GM12878 (cell line): ENCODE measurements around the gene ACKR4. TPM values are rescaled to one million over a fixed set of nuclear protein-coding genes. Genes with fewer than 3 reads are reported as not detected.

Source experiments
- ATAC-seq: fragments of 200-7000 bp; cut with Tn5 transposase; 3 replicates; pipeline ENCODE4 v1.9.1; 2020; ENCODE audit warnings: mild to moderate bottlenecking, moderate library complexity
- BruUV-seq: library from RNA; stranded (reverse); fragments of 400-500 nt; replicated peaks from 2 replicates; lab custom pipeline; 2021; lab: Mats Ljungman, UMichigan
- CTCF ChIA-PET: fragments of 300-600 bp; sonication (Branson Sonifier 250); formaldehyde crosslinking; extraction: SDS; loops from one replicate; lab custom pipeline; 2021; ENCODE audit warnings: inconsistent platforms; lab: Yijun Ruan, JAX
- POLR2A ChIA-PET: fragments of 350-600 bp; formaldehyde crosslinking; extraction: SDS; loops from one replicate; lab custom pipeline; 2021; ENCODE audit warnings: inconsistent platforms; lab: Charles Lee
- RAD21 ChIA-PET: fragments of 300-600 bp; sonication (Branson Sonifier 250); formaldehyde crosslinking; loops from one replicate; lab custom pipeline; 2023; ENCODE audit warnings: antibody characterized with exemption; ENCODE audit not compliant: unreplicated experiment; lab: Charles Lee
- SMC1A ChIA-PET: fragments of 300-600 bp; sonication (Branson Sonifier 250); formaldehyde crosslinking; loops from one replicate; lab custom pipeline; 2023; ENCODE audit not compliant: unreplicated experiment, uncharacterized antibody; lab: Charles Lee
- DNase-seq: peaks from one replicate; pipeline ENCODE4 v3.0.0-alpha.2; 2011; ENCODE audit warnings: low read depth, low spot score
- FAIRE-seq: peaks from 3 replicates; lab custom pipeline; 2011; peaks lifted over from hg19 to GRCh38; lab: Jason Lieb, UNC
- H2AFZ ChIP-seq: 2 replicates; pipeline ENCODE4 v1.6.0; 2011; ENCODE audit warnings: low read depth, low read length, control low read depth; ENCODE audit not compliant: control insufficient read depth
- H3K27ac ChIP-seq: 2 replicates; pipeline ENCODE4 v1.5.1; 2011; ENCODE audit warnings: control low read depth; ENCODE audit not compliant: control insufficient read depth, insufficient read depth
- H3K27me3 ChIP-seq, 2 experiments: replicated peaks in 1 of 2; 2 replicates each; pipeline versions ENCODE4 v1.6.0 to v1.6.1; 2011; ENCODE audit warnings: low read length in 1 of 2; ENCODE audit not compliant: control insufficient read depth in 2 of 2, insufficient read depth in 2 of 2
- H3K36me3 ChIP-seq, 2 experiments: 2 replicates each; pipeline ENCODE4 v1.5.1; 2011; ENCODE audit warnings: low read length in 1 of 2; ENCODE audit not compliant: control insufficient read depth in 2 of 2, insufficient read depth in 2 of 2
- H3K4me1 ChIP-seq: 2 replicates; pipeline ENCODE4 v1.6.1; 2011; ENCODE audit warnings: mild to moderate bottlenecking, low read length, moderate library complexity, mixed read lengths; ENCODE audit not compliant: control insufficient read depth, insufficient read depth
- H3K4me2 ChIP-seq: 2 replicates; pipeline ENCODE4 v1.6.0; 2011; ENCODE audit warnings: control low read depth; ENCODE audit not compliant: control insufficient read depth, insufficient read depth
- H3K4me3 ChIP-seq: fragments of 200-600 bp; sonication (generic); 2 replicates; pipeline ENCODE4 v1.5.1; 2016
- H3K79me2 ChIP-seq: 2 replicates; pipeline ENCODE4 v1.6.0; 2011; ENCODE audit warnings: low read length; ENCODE audit not compliant: control insufficient read depth, insufficient read depth
- H3K9ac ChIP-seq: 2 replicates; pipeline ENCODE4 v1.8.0; 2011; ENCODE audit warnings: low read length, control low read depth, mixed read lengths; ENCODE audit not compliant: control insufficient read depth, insufficient read depth
- H3K9me3 ChIP-seq: replicated peaks from 3 replicates; pipeline ENCODE4 v1.5.1; 2011; ENCODE audit warnings: mild to moderate bottlenecking, low read length; ENCODE audit not compliant: control insufficient read depth, insufficient read depth
- H4K20me1 ChIP-seq: 2 replicates; pipeline ENCODE4 v1.6.0; 2011; ENCODE audit not compliant: control insufficient read depth, insufficient read depth
- HDAC6 ChIP-seq: fragments of 200-600 bp; sonication (generic); IDR thresholded peaks from one replicate; pipeline ENCODE4 v1.8.0; 2017; ENCODE audit warnings: antibody characterized with exemption; ENCODE audit not compliant: unreplicated experiment
- SREBF2 ChIP-seq: IDR thresholded peaks from 2 replicates; pipeline ENCODE4 v1.6.1; 2012; ENCODE audit warnings: mild to moderate bottlenecking, low read length
- WGBS: methylation state at CpG from one replicate; pipeline ENCODE4 v1.1.6; 2016; ENCODE audit warnings: low lambda C conversion rate; ENCODE audit not compliant: insufficient replicate concordance, insufficient coverage; ENCODE audit errors: missing lambda C conversion rate; 5-methylcytosine and 5-hydroxymethylcytosine counted together
- in situ Hi-C: fragments of 300-500 bp; cut with MboI; formaldehyde crosslinking; loops from 9 replicates; pipeline ENCODE4 v1.14.3; 2018; ENCODE audit warnings: mixed read lengths
- intact Hi-C: fragments of 100-400 bp; cut with micrococcal nuclease; formaldehyde crosslinking; loops from one replicate; pipeline ENCODE4 v1.14.2; 2022; ENCODE audit not compliant: unreplicated experiment
- polyA plus RNA-seq, 11 experiments: library from polyadenylated mRNA; depleted of rRNA in 4 of 11; unstranded in 6 of 11; stranded (reverse) in 5 of 11; fragments of >200 nt; fragmentation: Nextera tagmentation in 4 of 11; fragmentation: Illumina TruSeq in 1 of 11; extraction: Ambion mirVana in 4 of 11; extraction: Trizol in 1 of 11; gene quantifications; 1 replicate in 1 of 11; 2 replicates in 10 of 11; pipeline versions ENCODE4 v1.2.1 to v1.2.3, GENCODE V29; 2011 to 2016; ENCODE audit warnings: inconsistent platforms in 2 of 11, missing spikeins in 2 of 11, low read depth in 1 of 11
- total RNA-seq, 4 experiments: library from RNA; depleted of rRNA in 3 of 4; stranded (reverse); fragments of >200 nt in 3 of 4; fragmentation: Illumina TruSeq in 1 of 4; extraction: Trizol in 1 of 4; gene quantifications; 2 replicates each; pipeline versions ENCODE4 v1.2.1 to v1.2.3, GENCODE V29; 2013 to 2021
- TF ChIP-seq, protein P1 (sequence below): fragments of 450-650 bp; IDR thresholded peaks from 2 replicates; pipeline ENCODE4 v1.6.1; 2018; ENCODE audit warnings: borderline replicate concordance, mild to moderate bottlenecking; ENCODE audit not compliant: partially characterized antibody
- TF ChIP-seq, protein P2 (sequence below): fragments of 450-650 bp; formaldehyde crosslinking; IDR thresholded peaks from 2 replicates; pipeline ENCODE4 v1.4.0; 2022; ENCODE audit warnings: mild to moderate bottlenecking, moderate library complexity

ACKR4 gene
- total and polyA plus RNA-seq, 10 of the 15 experiments (the other 5 are each of a cell fraction or from before 2014, with no cell fraction given): 0.06 to 0.40 (median 0.12) TPM

DNA sequence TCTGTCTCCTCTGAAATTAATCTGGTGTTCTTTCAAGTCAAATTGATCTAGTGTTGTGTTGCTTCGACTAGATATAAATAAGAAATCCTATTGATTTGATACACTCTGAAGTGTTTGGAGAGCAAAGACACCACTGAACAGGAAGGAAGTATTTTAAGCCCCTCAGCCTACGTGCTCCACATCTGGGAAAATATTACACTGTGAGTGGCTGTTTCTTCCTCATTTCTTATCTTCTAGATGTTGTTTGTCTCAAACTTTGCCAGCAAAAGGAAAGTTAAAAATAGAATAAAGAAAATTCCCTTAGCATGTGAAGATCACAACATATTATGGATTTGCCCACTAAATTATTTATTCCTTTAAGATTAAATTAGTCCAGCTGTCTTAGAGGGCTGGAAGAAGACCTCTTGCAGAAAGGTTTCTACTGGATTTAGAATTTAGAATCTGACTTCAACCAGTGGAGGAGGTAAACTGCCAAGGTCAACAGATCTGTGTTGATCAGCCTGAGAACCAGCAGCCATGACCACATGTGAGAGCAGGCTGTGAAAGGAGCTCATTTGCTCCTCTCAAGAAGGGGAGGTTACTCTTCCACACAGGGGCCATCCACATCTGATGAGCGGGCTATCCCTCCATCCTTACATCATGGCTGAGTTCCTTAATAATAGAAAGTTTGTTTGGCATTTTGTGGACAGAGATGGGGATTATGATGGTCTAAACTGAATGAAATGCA lies 46.3 kb upstream of the ACKR4 start (continued):
- TF ChIP-seq, protein P1, sequence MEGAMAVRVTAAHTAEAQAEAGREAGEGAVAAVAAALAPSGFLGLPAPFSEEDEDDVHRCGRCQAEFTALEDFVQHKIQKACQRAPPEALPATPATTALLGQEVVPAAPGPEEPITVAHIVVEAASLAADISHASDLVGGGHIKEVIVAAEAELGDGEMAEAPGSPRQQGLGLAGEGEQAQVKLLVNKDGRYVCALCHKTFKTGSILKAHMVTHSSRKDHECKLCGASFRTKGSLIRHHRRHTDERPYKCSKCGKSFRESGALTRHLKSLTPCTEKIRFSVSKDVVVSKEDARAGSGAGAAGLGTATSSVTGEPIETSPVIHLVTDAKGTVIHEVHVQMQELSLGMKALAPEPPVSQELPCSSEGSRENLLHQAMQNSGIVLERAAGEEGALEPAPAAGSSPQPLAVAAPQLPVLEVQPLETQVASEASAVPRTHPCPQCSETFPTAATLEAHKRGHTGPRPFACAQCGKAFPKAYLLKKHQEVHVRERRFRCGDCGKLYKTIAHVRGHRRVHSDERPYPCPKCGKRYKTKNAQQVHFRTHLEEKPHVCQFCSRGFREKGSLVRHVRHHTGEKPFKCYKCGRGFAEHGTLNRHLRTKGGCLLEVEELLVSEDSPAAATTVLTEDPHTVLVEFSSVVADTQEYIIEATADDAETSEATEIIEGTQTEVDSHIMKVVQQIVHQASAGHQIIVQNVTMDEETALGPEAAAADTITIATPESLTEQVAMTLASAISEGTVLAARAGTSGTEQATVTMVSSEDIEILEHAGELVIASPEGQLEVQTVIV: no peak
- TF ChIP-seq SREBF2: no peak
- TF ChIP-seq, protein P2, sequence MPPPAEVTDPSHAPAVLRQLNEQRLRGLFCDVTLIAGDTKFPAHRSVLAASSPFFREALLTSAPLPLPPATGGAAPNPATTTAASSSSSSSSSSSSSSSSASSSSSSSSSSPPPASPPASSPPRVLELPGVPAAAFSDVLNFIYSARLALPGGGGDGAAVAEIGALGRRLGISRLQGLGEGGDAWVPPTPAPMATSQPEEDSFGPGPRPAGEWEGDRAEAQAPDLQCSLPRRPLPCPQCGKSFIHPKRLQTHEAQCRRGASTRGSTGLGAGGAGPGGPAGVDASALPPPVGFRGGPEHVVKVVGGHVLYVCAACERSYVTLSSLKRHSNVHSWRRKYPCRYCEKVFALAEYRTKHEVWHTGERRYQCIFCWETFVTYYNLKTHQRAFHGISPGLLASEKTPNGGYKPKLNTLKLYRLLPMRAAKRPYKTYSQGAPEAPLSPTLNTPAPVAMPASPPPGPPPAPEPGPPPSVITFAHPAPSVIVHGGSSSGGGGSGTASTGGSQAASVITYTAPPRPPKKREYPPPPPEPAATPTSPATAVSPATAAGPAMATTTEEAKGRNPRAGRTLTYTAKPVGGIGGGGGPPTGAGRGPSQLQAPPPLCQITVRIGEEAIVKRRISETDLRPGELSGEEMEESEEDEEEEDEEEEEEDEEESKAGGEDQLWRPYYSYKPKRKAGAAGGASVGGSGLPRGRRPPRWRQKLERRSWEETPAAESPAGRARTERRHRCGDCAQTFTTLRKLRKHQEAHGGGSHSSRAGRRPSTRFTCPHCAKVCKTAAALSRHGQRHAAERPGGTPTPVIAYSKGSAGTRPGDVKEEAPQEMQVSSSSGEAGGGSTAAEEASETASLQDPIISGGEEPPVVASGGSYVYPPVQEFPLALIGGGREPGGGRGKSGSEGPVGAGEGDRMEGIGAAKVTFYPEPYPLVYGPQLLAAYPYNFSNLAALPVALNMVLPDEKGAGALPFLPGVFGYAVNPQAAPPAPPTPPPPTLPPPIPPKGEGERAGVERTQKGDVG (CRISPR knock-in tag): no peak

DNA sequence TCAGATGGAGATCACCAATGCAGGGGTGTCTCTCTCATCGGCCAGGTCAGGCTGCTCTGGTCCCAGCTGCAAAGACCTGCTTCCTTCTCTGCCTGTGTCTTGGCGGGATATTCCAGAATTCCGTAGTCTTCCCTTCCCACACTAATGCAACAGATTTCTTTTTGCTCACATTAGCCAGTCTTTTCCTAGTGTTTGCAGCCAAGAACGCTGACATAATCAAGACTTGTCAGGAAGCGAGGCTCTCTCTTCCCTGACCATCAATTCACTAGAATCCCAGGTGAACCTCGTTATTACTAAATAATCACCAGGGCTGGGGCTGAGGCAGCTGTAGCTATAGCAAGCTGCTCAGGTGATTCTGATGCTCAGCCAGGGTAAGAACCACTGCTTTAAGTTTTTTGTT lies 43.2 kb upstream of the ACKR4 start:
- no peak overlapping the region for H3K4me2 ChIP-seq
- RAD21 ChIA-PET: no interaction called here
- H3K27ac ChIP-seq: no peak overlapping the region
- H3K9me3 ChIP-seq: no peaks in the 10 kb centered on the region
- no peaks in the 10 kb centered on the region for H3K79me2 ChIP-seq
- in situ Hi-C loops: no loop called here
- SMC1A ChIA-PET: interaction anchor here (1.0 kb wide), 1 partner anchor 11 kb away, joined by 3 read pairs; no protein-coding TSS in a partner anchor
- no peak overlapping the region for H2AFZ ChIP-seq
- peaks cover 16% of the 10 kb centered on the region for H3K4me1 ChIP-seq
- H3K27me3 ChIP-seq: no peaks in the 10 kb centered on the region
- H3K9ac ChIP-seq: no peak overlapping the region
- H4K20me1 ChIP-seq: no peaks in the 10 kb centered on the region
- no peak for TF ChIP-seq HDAC6
- TF ChIP-seq, all 136 proteins: peak for 0
- no peak overlapping the region for H3K4me3 ChIP-seq
- no peak for DNase-seq
- H3K36me3 ChIP-seq: no peaks in the 10 kb centered on the region
- FAIRE-seq: no peak
- no peak for ATAC-seq
- WGBS: 86% methylated on average over 6 of the region's 6 CpGs
- POLR2A ChIA-PET: no interaction called here
- no TSS peak for BruUV-seq
- intact Hi-C loops: no loop called here
- CTCF ChIA-PET: interaction anchor here (1.4 kb wide), 1 partner anchor 18 kb away, joined by 4 read pairs; no protein-coding TSS in a partner anchor
